DMS79 (cell line): ENCODE data around the gene BIN1.

ENCODE experiments used
- DNase-seq: peaks from one replicate; lab custom pipeline; 2025; lab: John Stamatoyannopoulos, UW

Gene BIN1

GRCh38 chr2:127020536-127020935, 86.4 kb downstream of the BIN1 start:
- DNase-seq, result no peak

DNA sequence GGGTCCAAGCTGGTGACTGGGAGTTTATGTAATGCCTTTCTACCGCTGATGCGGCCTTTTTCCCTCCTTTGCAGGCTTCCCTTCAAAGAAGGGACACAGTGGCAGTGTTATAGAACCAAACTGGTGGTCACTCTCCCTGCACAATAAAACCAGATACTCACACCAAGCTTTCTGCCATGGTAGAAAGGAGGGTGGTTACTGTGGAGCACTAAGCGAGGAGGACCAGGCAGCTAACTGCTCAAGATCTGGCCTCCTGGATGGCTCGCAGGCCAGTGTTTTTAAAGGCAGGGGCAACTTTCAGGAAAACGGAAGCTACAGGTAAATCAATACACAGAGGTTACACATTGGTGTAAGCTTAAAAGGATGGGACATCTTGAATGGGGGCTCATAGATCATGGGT, 89.4 kb downstream of the BIN1 start:
- no peak for DNase-seq

DNA sequence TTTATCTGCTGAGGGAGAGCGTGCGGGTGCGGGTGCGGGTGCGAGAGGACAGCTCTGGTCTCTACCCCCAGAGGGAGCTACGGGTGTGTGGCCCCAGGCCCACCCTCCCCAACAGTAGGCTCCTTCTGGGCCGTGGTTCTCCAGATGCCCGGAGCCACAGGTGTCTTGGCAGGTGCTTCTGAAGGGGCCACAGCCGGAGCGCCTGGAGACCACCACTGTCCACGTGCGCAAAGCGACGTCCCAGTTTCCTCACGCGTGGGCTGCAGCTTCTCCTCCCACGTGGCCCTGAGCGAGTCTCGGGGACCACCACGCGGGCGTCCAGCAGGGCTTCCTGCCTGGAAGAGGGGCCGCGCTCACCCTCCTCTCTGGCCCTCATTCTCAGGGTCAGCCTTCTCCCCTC, 90.6 kb downstream of the BIN1 start:
- DNase-seq, result no peak

GRCh38 chr2:127015106-127015910, 91.6 kb downstream of the BIN1 start:
- DNase-seq, result no peak

DNA sequence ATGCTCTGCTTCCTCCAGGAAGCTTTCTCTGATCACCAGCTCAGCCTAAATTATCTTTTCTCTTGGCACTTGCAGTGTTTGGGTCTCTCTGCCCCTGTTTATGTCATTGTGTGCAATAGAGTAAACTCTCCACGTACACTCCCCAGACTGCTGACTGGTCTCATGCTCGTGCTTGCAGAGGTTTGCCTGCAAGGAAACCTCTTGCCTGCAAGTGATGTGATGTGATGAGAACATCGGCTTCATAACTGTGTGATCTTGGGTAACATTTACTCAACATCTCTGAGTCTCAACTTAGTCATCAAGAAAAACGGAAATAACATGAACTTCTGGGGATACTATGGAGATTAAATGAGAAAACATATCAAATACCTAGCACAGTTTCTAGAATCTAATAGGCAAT, 92.3 kb downstream of the BIN1 start:
- DNase-seq, result no peak

DNA sequence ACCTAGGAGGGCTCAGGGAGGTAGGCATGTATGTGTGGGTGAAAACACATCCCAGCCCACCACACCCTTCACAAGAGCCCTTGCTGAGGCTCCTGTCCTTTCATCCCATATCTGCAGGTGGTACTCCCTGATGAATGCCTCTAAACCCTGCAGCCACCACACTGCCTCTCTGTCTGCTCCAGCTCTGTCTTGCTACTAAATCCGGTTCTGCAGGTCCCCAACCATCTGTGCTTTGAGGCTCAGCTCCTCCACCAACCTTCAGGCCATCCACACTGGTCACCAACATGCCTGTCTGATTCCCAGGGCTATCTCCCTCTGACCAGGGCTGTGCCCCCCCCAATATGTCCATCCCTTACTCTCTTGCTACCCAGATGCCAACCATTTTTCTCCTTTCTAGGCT, 92.7 kb downstream of the BIN1 start:
- no peak for DNase-seq

- DNase-seq, result no peak
These were observed 94.1 kb downstream of the BIN1 start for GRCh38 chr2:127012868-127013267.

- no peak for DNase-seq
These were observed 94.7 kb downstream of the BIN1 start for GRCh38 chr2:127012215-127012614.

DNA sequence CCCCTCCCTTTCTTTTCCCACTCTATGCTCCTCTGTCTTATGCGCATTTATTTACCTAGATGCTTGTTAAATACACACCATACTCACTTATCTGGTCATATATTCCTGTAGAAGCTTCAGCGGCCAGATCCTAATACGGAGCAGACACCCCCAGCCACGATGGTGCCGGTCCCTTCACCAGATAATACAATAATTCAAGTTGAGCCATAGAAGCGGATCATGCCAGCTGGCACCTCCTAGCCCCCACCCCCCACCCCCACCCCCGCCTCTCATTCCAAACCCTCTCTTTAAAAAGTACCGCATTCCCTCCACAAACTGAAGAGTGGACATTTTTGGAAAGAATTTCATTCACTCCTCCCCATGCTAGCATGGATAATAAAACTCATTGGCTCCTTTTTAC, 95.2 kb downstream of the BIN1 start:
- DNase-seq, result no peak

GRCh38 chr2:127011231-127011661, 95.7 kb downstream of the BIN1 start:
- no peak for DNase-seq

DNA sequence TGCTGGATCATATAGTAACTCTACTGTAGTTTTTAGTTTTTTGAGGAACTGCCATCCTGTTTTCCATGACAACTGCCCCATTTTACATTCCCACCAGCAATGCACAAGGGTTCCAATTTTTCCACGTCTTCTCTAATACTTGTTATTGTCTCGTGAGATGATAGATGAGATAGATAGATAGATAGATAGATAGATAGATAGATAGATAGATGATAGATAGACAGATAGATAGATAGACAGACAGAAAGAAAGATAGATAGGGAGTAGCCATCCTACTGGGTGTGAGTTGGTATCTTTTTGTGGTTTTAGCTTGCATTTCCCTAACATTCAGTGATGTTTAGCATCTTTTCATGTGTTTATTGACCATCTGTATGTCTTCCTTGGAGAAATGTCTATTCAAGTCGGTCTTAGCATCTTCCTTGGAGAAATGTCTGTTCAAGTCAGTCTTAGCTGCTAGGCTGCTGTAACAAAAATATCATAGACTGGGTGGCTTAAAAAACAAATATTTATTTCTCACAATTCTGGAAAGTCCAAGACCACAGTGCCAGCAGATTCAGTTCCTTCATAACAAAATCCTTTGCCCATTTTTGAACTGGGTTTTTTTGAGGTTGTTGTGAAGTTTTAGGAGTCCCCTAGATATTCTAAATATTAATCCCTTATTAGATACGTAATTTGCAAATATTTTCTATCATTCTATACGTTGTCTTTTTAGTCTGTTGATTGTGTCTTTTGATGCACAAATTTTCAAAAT, 98.5 kb downstream of the BIN1 start:
- DNase-seq, result no peak

DNA sequence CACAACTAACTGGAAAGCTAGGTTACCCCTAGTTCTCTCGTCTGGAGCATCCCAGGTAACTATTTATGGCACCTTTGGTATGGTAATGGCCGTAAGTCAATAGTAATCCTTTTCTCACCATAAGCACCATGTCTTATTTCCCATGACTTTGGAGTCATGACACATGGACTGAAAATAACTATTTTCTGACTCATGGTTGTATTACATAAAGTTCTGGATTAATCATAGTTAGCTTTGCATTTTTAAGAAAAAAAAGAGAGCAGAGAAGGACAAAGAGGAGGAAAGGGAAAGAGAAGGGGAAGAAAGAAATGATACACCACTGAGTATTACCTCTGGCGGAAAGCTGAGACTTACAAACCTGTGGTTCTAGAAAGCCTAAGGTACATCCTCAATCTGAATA, 99.3 kb downstream of the BIN1 start:
- DNase-seq, result no peak

- no peak for DNase-seq
These were observed 100.0 kb downstream of the BIN1 start for GRCh38 chr2:127006962-127007361.

DNA sequence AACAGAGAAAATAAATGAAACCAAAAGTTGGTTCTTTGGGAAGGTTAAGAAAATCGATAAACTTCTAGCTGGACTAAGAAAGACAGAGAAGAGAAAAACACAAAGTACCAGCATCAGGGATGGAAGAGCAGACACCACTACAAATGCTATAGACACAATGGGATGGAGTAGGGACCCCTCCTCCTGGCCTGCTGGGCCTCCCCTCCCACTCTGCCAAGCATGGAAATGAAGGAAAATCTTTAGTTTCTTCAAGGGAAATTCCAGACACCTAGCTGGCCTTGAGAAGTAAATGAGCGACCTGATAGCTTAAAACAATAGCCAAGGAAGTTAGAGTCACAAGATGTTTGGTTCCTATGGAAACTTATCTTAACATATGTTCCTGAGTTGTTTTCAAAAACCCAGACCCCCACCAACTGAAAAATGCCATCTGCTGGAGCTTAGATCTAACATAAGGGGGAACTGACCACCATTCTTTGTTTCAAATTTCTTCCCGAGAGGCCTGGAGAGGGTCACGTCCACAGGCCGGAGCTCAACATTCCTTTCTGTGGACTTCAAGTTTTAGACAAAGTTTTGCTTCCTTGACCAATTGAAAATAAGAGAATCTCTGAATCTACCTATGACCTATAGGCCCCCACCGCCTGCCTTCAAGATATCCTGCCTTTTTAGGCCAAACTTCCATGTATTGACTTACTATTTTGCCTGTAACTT, 101.9 kb downstream of the BIN1 start:
- DNase-seq, result no peak

GRCh38 chr2:127003070-127003800, 103.7 kb downstream of the BIN1 start:
- no peak for DNase-seq

GRCh38 chr2:127001751-127002150, 105.2 kb downstream of the BIN1 start:
- no peak for DNase-seq

DNA sequence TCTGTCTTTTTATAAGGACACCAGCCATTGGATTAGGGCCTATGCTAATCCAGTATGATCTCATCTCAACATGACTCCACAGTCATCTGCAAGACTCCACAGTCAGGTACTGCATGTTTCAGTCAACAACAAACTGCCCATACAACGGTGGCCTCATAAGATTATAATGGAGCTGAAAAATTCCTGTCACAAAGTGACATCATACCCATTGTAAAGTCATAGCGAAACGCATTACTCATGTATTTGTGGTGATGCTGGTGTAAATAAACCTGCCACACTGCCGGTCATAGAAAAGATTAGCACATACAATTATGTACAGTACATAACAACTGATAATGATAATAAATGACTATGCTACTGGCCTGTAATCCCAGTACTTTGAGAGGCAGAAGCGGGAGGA, 106.0 kb downstream of the BIN1 start:
- DNase-seq, result no peak

GRCh38 chr2:127000194-127000593, 106.8 kb downstream of the BIN1 start:
- no peak for DNase-seq

DNA sequence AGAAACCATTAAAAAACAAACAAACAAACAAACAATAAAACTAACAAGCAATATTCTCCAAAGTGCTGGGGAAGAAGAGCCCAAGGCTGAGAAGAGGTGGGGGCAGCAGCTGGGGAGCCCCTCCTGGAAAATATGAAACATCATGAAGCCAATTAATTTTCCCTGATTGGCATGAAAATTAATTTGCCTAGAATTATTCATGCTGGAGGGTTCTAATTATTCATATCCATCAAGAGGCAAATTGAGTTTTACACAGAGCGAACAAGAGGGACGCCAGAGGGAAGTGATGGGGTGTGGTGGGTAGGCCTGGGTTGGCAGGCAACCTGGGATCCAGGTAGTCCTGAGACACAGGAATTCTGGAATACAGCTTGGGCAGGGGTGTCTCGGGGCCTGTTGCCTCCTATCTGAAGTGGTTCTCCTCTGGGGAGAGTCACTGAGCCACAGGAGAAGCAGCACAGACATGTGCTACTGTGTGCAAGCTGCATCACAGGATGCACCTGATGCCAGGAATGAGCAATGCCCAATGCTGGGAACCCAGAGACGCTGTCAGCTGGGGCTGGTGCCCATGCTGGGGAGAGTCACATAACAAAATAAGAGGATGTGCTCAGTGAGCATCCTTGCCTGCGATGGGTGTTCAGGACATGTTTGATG, 107.7 kb downstream of the BIN1 start:
- DNase-seq, result no peak

GRCh38 chr2:126998486-126998885, 108.5 kb downstream of the BIN1 start:
- no peak for DNase-seq
